Natural killer cell (primary cell): ENCODE measurements around the gene ITGA3. TPM values are rescaled to one million over a fixed set of nuclear protein-coding genes. Genes with fewer than 3 reads are reported as not detected.

Source experiments
- ATAC-seq, 3 donors: fragments of 150-1000 bp in 2 of 3; fragments of 200-7000 bp in 1 of 3; cut with Tn5 transposase; 1 replicate in 1 of 3; 2 replicates in 2 of 3; pipeline ENCODE4 v1.10.0; 2021; ENCODE audit warnings: mild to moderate bottlenecking in 2 of 3, moderate library complexity in 2 of 3
- DNase-seq, 2 donors: peaks; one replicate each; pipeline versions ENCODE4 v3.0.0 to v3.0.0-alpha.2; 2013 to 2021; ENCODE audit warnings: mixed read lengths in 1 of 2
- H3K27ac ChIP-seq: one replicate; pipeline ENCODE4 v1.5.1; 2013; ENCODE audit warnings: mild to moderate bottlenecking, low read length
- H3K27me3 ChIP-seq: one replicate; pipeline ENCODE4 v1.6.1; 2013; ENCODE audit warnings: low read length; ENCODE audit not compliant: control insufficient read depth, insufficient read depth
- H3K36me3 ChIP-seq: one replicate; pipeline ENCODE4 v1.6.1; 2013; ENCODE audit warnings: low read length; ENCODE audit not compliant: control insufficient read depth, insufficient read depth
- H3K4me1 ChIP-seq: one replicate; pipeline ENCODE4 v1.6.1; 2013; ENCODE audit warnings: low read length; ENCODE audit not compliant: control insufficient read depth, insufficient read depth
- H3K4me3 ChIP-seq: one replicate; pipeline ENCODE4 v1.5.1; 2013; ENCODE audit warnings: low read length
- H3K9me3 ChIP-seq: one replicate; pipeline ENCODE4 v1.6.1; 2013; ENCODE audit warnings: low read length; ENCODE audit not compliant: control insufficient read depth, insufficient read depth
- H3K27ac Mint-ChIP-seq, 2 donors: one replicate each; pipeline ENCODE4 v1.8.0; 2022; ENCODE audit warnings: mild to moderate bottlenecking in 2 of 2, mixed read lengths in 2 of 2, moderate library complexity in 1 of 2
- H3K27me3 Mint-ChIP-seq, 2 donors: one replicate each; pipeline ENCODE4 v1.8.0; 2022; ENCODE audit warnings: low read depth in 2 of 2, mixed read lengths in 2 of 2
- H3K36me3 Mint-ChIP-seq: one replicate; pipeline ENCODE4 v1.8.0; 2022; ENCODE audit warnings: mixed read lengths
- H3K4me1 Mint-ChIP-seq, 2 donors: one replicate each; pipeline ENCODE4 v1.8.0; 2022; ENCODE audit warnings: mixed read lengths in 2 of 2
- H3K4me3 Mint-ChIP-seq: one replicate; pipeline ENCODE4 v1.8.0; 2022; ENCODE audit warnings: mild to moderate bottlenecking, moderate library complexity, mixed read lengths
- H3K9me3 Mint-ChIP-seq, 2 donors: one replicate each; pipeline ENCODE4 v1.8.0; 2022; ENCODE audit warnings: mixed read lengths in 2 of 2
- CTCF ChIP-seq: fragments of 200-600 bp; IDR thresholded peaks from one replicate; pipeline ENCODE4 v1.8.0; 2022; ENCODE audit warnings: antibody characterized with exemption
- WGBS: methylation state at CpG from one replicate; pipeline ENCODE4 v1.1.7; 2013; ENCODE audit warnings: missing lambda C conversion rate; ENCODE audit not compliant: insufficient coverage; 5-methylcytosine and 5-hydroxymethylcytosine counted together
- intact Hi-C: fragments of 100-400 bp; cut with micrococcal nuclease; formaldehyde crosslinking; loops from one replicate; pipeline ENCODE4 v1.14.2; 2022
- total RNA-seq, 4 donors: library from RNA; stranded (reverse); fragments of 120-200 nt in 1 of 4; gene quantifications; one replicate each; pipeline versions ENCODE4 v1.2.3 to v1.2.4, GENCODE V29; 2013 to 2022

The ITGA3 gene
- total RNA-seq, 3 donors from 2014 or later (not counting 1 experiment from before 2014, with no cell fraction given): 0.47 to 2.8 (median 1.4) TPM

- peaks cover 20 to 25% of the 10 kb centered on the region in 2 donors for H3K27me3 Mint-ChIP-seq
- peaks cover 10% of the 10 kb centered on the region for H3K27me3 ChIP-seq
- DNase-seq (no peak), ATAC-seq (no peak)
- H3K4me1 ChIP-seq: peaks cover 10% of the 10 kb centered on the region
- no peak overlapping the region for H3K4me3 ChIP-seq
- intact Hi-C loops: no loop called here
- H3K9me3 Mint-ChIP-seq: no peaks in the 10 kb centered on the region
- TF ChIP-seq CTCF: no peak
- H3K36me3 Mint-ChIP-seq: no peaks in the 10 kb centered on the region
- H3K4me1 Mint-ChIP-seq: peaks cover 0 to 20% of the 10 kb centered on the region in 2 donors
- H3K4me3 Mint-ChIP-seq: no peak overlapping the region
- H3K27ac ChIP-seq: no peak overlapping the region
- no peaks in the 10 kb centered on the region for H3K36me3 ChIP-seq
- no peak overlapping the region for H3K27ac Mint-ChIP-seq
- no peaks in the 10 kb centered on the region for H3K9me3 ChIP-seq
- WGBS: 84% methylated on average over 7 of the region's 7 CpGs
Observed at GRCh38 chr17:50029185-50029584, 26.7 kb upstream of the ITGA3 start.

- H3K4me1 Mint-ChIP-seq: peaks cover 0 to 7% of the 10 kb centered on the region in 2 donors
- no peak for TF ChIP-seq CTCF
- peaks cover 12 to 22% of the 10 kb centered on the region in 2 donors for H3K27me3 Mint-ChIP-seq
- no peaks in the 10 kb centered on the region for H3K36me3 Mint-ChIP-seq
- Histone ChIP-seq H3K4me1 (no peaks in the 10 kb centered on the region), H3K9me3 (no peaks in the 10 kb centered on the region), H3K27me3 (peaks cover 2% of the 10 kb centered on the region), H3K27ac (no peak overlapping the region), H3K36me3 (no peaks in the 10 kb centered on the region), H3K4me3 (no peak overlapping the region)
- DNase-seq: no peak
- no peak for ATAC-seq
- 84% methylated on average over 6 of the region's 6 CpGs for WGBS
- H3K4me3 Mint-ChIP-seq: no peak overlapping the region
- no peaks in the 10 kb centered on the region for H3K9me3 Mint-ChIP-seq
- H3K27ac Mint-ChIP-seq: no peak overlapping the region
- intact Hi-C loops: no loop called here
Observed at GRCh38 chr17:50033316-50033715, 22.6 kb upstream of the ITGA3 start.

GRCh38 chr17:50034498-50035364 is 21.2 kb upstream of the ITGA3 start:
- no peaks in the 10 kb centered on the region for H3K36me3 ChIP-seq
- H3K4me3 Mint-ChIP-seq: no peak overlapping the region
- no peak overlapping the region for H3K27ac Mint-ChIP-seq
- H3K27me3 ChIP-seq: no peaks in the 10 kb centered on the region
- H3K4me3 ChIP-seq: no peak overlapping the region
- H3K9me3 Mint-ChIP-seq: no peaks in the 10 kb centered on the region
- H3K36me3 Mint-ChIP-seq: no peaks in the 10 kb centered on the region
- DNase-seq (no peak), ATAC-seq (no peak)
- 77% methylated on average over 14 of the region's 16 CpGs for WGBS
- H3K4me1 Mint-ChIP-seq: no peaks in the 10 kb centered on the region
- no peak overlapping the region for H3K27ac ChIP-seq
- TF ChIP-seq CTCF: no peak
- peaks cover 9 to 13% of the 10 kb centered on the region in 2 donors for H3K27me3 Mint-ChIP-seq
- no peaks in the 10 kb centered on the region for H3K9me3 ChIP-seq
- H3K4me1 ChIP-seq: no peaks in the 10 kb centered on the region
- intact Hi-C loops: no loop called here
